Measurements from ENCODE around the gene PRODH2.

PRODH2 gene

GRCh38 chr19:35848919-35849505 is 36.4 kb upstream of the PRODH2 start:
- H3K4me1 ChIP-seq (ENCODE audit: control insufficient read depth in 1 of 2, insufficient read depth in 1 of 2, low read depth in 1 of 2, low read length in 1 of 2) = peaks cover 8 to 10% of the 10 kb centered on the region in 2 experiments
- H3K27ac ChIP-seq = no peak overlapping the region
- H3K4me3 ChIP-seq (ENCODE audit: low read depth in 1 of 2, low read length in 1 of 2) = no peak overlapping the region
- no peak for TF ChIP-seq CTCF (IDR thresholded peaks at IDR 0.05)
- H3K27me3 ChIP-seq = peaks cover 99% of the 10 kb centered on the region
- H3K9me3 ChIP-seq = no peaks in the 10 kb centered on the region
- no peaks in the 10 kb centered on the region for H3K36me3 ChIP-seq

- peaks cover 99% of the 10 kb centered on the region for H3K27me3 ChIP-seq
- no peak for TF ChIP-seq CTCF (IDR thresholded peaks at IDR 0.05)
- no peak overlapping the region for H3K27ac ChIP-seq
- peaks cover 8 to 10% of the 10 kb centered on the region in 2 experiments for H3K4me1 ChIP-seq (ENCODE audit: control insufficient read depth in 1 of 2, insufficient read depth in 1 of 2, low read depth in 1 of 2, low read length in 1 of 2)
- H3K4me3 ChIP-seq (ENCODE audit: low read depth in 1 of 2, low read length in 1 of 2) = no peak overlapping the region
- H3K9me3 ChIP-seq = no peaks in the 10 kb centered on the region
- no peaks in the 10 kb centered on the region for H3K36me3 ChIP-seq
Observed at GRCh38 chr19:35848486-35848885, 35.8 kb upstream of the PRODH2 start.

GRCh38 chr19:35847911-35848310 is 35.3 kb upstream of the PRODH2 start:
- peaks cover 8 to 10% of the 10 kb centered on the region in 2 experiments for H3K4me1 ChIP-seq (ENCODE audit: control insufficient read depth in 1 of 2, insufficient read depth in 1 of 2, low read depth in 1 of 2, low read length in 1 of 2)
- H3K9me3 ChIP-seq = no peaks in the 10 kb centered on the region
- no peak for TF ChIP-seq CTCF (IDR thresholded peaks at IDR 0.05)
- H3K27me3 ChIP-seq = peaks cover 99% of the 10 kb centered on the region
- H3K36me3 ChIP-seq = no peaks in the 10 kb centered on the region
- no peak overlapping the region for H3K27ac ChIP-seq
- H3K4me3 ChIP-seq (ENCODE audit: low read depth in 1 of 2, low read length in 1 of 2) = no peak overlapping the region

- H3K27me3 ChIP-seq = peaks cover 97% of the 10 kb centered on the region
- no peak overlapping the region for H3K27ac ChIP-seq
- H3K9me3 ChIP-seq = no peaks in the 10 kb centered on the region
- H3K36me3 ChIP-seq = no peaks in the 10 kb centered on the region
- H3K4me1 ChIP-seq (ENCODE audit: control insufficient read depth in 1 of 2, insufficient read depth in 1 of 2, low read depth in 1 of 2, low read length in 1 of 2) = peaks cover 8 to 10% of the 10 kb centered on the region in 2 experiments
- no peak for TF ChIP-seq CTCF (IDR thresholded peaks at IDR 0.05)
- H3K4me3 ChIP-seq (ENCODE audit: low read depth in 1 of 2, low read length in 1 of 2) = no peak overlapping the region
Observed at GRCh38 chr19:35846038-35846668, 33.5 kb upstream of the PRODH2 start.

- peaks cover 8 to 10% of the 10 kb centered on the region in 2 experiments for H3K4me1 ChIP-seq (ENCODE audit: control insufficient read depth in 1 of 2, insufficient read depth in 1 of 2, low read depth in 1 of 2, low read length in 1 of 2)
- H3K9me3 ChIP-seq = no peaks in the 10 kb centered on the region
- H3K36me3 ChIP-seq = no peaks in the 10 kb centered on the region
- no peak for TF ChIP-seq CTCF (IDR thresholded peaks at IDR 0.05)
- H3K27ac ChIP-seq = no peak overlapping the region
- H3K4me3 ChIP-seq (ENCODE audit: low read depth in 1 of 2, low read length in 1 of 2) = peak overlapping the region in 1 of 2 experiments; percentile 23
- H3K27me3 ChIP-seq = peaks cover 91% of the 10 kb centered on the region
Observed at GRCh38 chr19:35845215-35846037, 32.8 kb upstream of the PRODH2 start.

Data from neutrophil (primary cell).